Measurements from ENCODE around the gene COL8A2. TPM values are rescaled to one million over a fixed set of nuclear protein-coding genes. Genes with fewer than 3 reads are reported as not detected.

Gene COL8A2
- total RNA-seq, 4 donors from 2014 or later, result 0.83 to 1.3 (median 1.1) TPM

- no peak for DNase-seq
- Histone ChIP-seq H3K4me3 (no peak overlapping the region), H3K27me3 (no peaks in the 10 kb centered on the region), H3K36me3 (no peaks in the 10 kb centered on the region), H3K4me1 (no peaks in the 10 kb centered on the region), H3K27ac (no peak overlapping the region), H3K9me3 (no peaks in the 10 kb centered on the region)
- TF ChIP-seq POLR2A (IDR thresholded peaks at IDR 0.05), result no peak
- no peak for TF ChIP-seq CTCF (IDR thresholded peaks at IDR 0.05)
Measured at GRCh38 chr1:36116901-36117300, 8.1 kb downstream of the COL8A2 start.

GRCh38 chr1:36115931-36116330, 9.1 kb downstream of the COL8A2 start:
- H3K27ac ChIP-seq, result no peak overlapping the region
- H3K27me3 ChIP-seq, result no peaks in the 10 kb centered on the region
- no peaks in the 10 kb centered on the region for H3K36me3 ChIP-seq
- TF ChIP-seq CTCF (IDR thresholded peaks at IDR 0.05) (no peak), POLR2A (IDR thresholded peaks at IDR 0.05) (no peak)
- no peaks in the 10 kb centered on the region for H3K9me3 ChIP-seq
- DNase-seq, result no peak
- no peak overlapping the region for H3K4me3 ChIP-seq
- H3K4me1 ChIP-seq, result no peaks in the 10 kb centered on the region

- Histone ChIP-seq H3K27ac (peak overlapping the region in 1 of 4 donors; percentile 5), H3K36me3 (no peaks in the 10 kb centered on the region), H3K9me3 (no peaks in the 10 kb centered on the region), H3K4me1 (no peaks in the 10 kb centered on the region), H3K27me3 (no peaks in the 10 kb centered on the region), H3K4me3 (no peak overlapping the region)
- TF ChIP-seq CTCF (IDR thresholded peaks at IDR 0.05) (no peak), POLR2A (IDR thresholded peaks at IDR 0.05) (no peak)
- DNase-seq, result peak in 1 of 3 donors; percentile 22
Measured at GRCh38 chr1:36115200-36115669, 9.8 kb downstream of the COL8A2 start.

GRCh38 chr1:36114371-36114770, 10.7 kb downstream of the COL8A2 start:
- Histone ChIP-seq H3K9me3 (no peaks in the 10 kb centered on the region), H3K4me1 (no peaks in the 10 kb centered on the region), H3K36me3 (no peaks in the 10 kb centered on the region), H3K27me3 (no peaks in the 10 kb centered on the region), H3K4me3 (no peak overlapping the region), H3K27ac (no peak overlapping the region)
- DNase-seq, result peak in 1 of 3 donors; percentile 19
- TF ChIP-seq POLR2A (IDR thresholded peaks at IDR 0.05) (no peak), CTCF (IDR thresholded peaks at IDR 0.05) (no peak)

- DNase-seq, result no peak
- TF ChIP-seq CTCF (IDR thresholded peaks at IDR 0.05), result no peak
- TF ChIP-seq POLR2A (IDR thresholded peaks at IDR 0.05), result no peak
Measured at GRCh38 chr1:36112823-36113222, 12.2 kb downstream of the COL8A2 start.

GRCh38 chr1:36111151-36111550, 13.9 kb downstream of the COL8A2 start:
- no peak for DNase-seq

More at GRCh38 chr1:36112823-36113222, 12.2 kb downstream of the COL8A2 start:
- H3K9me3 ChIP-seq, result no peaks in the 10 kb centered on the region
- H3K27me3 ChIP-seq, result no peaks in the 10 kb centered on the region
- H3K36me3 ChIP-seq, result no peaks in the 10 kb centered on the region
- H3K4me3 ChIP-seq, result no peak overlapping the region
- no peak overlapping the region for H3K27ac ChIP-seq
- H3K4me1 ChIP-seq, result no peaks in the 10 kb centered on the region

More at GRCh38 chr1:36111151-36111550, 13.9 kb downstream of the COL8A2 start:
- TF ChIP-seq CTCF (IDR thresholded peaks at IDR 0.05), result no peak
- TF ChIP-seq POLR2A (IDR thresholded peaks at IDR 0.05), result no peak
- Histone ChIP-seq H3K9me3 (no peaks in the 10 kb centered on the region), H3K27ac (no peak overlapping the region), H3K4me3 (no peak overlapping the region), H3K27me3 (no peaks in the 10 kb centered on the region), H3K36me3 (no peaks in the 10 kb centered on the region), H3K4me1 (no peaks in the 10 kb centered on the region)
